Suprapubic skin (tissue), 3 donors: ENCODE data around the gene SLC26A2.

Experiments used
- POLR2A ChIP-seq, 2 donors: fragments of 450-650 bp; IDR thresholded peaks; one replicate each; pipeline ENCODE4 v1.6.1; 2017; ENCODE audit warnings: antibody characterized with exemption in 2 of 2, mild to moderate bottlenecking in 2 of 2, moderate library complexity in 2 of 2
- TF ChIP-seq, protein P1 (sequence below), 2 donors: fragments of 200-600 bp in 1 of 2; fragments of 450-650 bp in 1 of 2; sonication (generic) in 1 of 2; IDR thresholded peaks; one replicate each; pipeline ENCODE4 v1.5.1; 2016 to 2019; ENCODE audit warnings: antibody characterized with exemption in 2 of 2, mild to moderate bottlenecking in 1 of 2, moderate library complexity in 1 of 2

DNA sequence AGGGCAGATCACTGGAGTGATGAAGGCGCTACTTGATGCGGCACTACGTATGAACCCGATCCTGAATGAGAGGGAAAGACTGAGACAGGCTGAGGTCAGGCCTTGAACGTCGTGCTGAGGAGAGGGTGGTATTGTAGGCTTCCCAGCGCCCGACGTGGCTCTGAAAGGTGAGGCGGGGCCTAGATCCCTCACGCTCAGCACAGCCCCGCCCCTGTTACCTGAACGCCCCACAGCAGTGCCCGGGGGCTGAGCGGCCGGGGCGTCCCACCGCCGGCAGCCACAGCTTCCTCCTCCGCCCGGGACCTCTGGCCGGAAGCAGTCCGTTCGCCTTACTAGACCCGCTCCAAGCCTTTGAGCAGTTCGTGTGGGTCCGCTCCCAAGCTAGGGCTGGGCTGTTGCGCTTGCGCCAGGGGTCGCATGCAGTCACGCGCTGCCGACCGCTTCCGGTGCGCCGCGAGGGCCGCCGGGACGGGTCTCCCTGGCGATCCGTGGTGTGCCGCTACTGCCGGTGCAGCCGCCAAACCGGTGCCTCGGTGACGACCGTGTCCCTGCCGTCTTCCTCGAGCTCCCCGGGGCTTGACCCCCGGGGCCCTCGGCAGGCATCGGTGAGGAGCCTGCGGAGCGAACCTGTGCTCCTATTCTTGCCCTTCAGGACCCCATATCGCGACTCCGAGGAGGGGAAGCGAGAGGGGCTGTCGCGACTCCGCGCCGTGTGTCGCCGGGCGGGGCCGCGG lies 39.9 kb downstream of the SLC26A2 start, which contains the start of the genes HMGXB3 and TIGD6:
- TF ChIP-seq, protein P1, sequence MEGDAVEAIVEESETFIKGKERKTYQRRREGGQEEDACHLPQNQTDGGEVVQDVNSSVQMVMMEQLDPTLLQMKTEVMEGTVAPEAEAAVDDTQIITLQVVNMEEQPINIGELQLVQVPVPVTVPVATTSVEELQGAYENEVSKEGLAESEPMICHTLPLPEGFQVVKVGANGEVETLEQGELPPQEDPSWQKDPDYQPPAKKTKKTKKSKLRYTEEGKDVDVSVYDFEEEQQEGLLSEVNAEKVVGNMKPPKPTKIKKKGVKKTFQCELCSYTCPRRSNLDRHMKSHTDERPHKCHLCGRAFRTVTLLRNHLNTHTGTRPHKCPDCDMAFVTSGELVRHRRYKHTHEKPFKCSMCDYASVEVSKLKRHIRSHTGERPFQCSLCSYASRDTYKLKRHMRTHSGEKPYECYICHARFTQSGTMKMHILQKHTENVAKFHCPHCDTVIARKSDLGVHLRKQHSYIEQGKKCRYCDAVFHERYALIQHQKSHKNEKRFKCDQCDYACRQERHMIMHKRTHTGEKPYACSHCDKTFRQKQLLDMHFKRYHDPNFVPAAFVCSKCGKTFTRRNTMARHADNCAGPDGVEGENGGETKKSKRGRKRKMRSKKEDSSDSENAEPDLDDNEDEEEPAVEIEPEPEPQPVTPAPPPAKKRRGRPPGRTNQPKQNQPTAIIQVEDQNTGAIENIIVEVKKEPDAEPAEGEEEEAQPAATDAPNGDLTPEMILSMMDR (IDR thresholded peaks at IDR 0.05) = no peak
- TF ChIP-seq POLR2A (IDR thresholded peaks at IDR 0.05) = peak; percentile 16 to 83
